HEK293 (cell line): ENCODE results near the gene BYSL.

Experiments used
- CTCF ChIP-seq: fragments of 450-650 bp; formaldehyde crosslinking; IDR thresholded peaks from 2 replicates; pipeline ENCODE4 v1.5.1; 2016; ENCODE audit warnings: missing biosample characterization, missing genetic modification characterization
- ZNF837 ChIP-seq: fragments of 450-650 bp; formaldehyde crosslinking; IDR thresholded peaks from 2 replicates; pipeline ENCODE4 v1.5.1; 2016; ENCODE audit warnings: missing biosample characterization, missing genetic modification characterization

DNA sequence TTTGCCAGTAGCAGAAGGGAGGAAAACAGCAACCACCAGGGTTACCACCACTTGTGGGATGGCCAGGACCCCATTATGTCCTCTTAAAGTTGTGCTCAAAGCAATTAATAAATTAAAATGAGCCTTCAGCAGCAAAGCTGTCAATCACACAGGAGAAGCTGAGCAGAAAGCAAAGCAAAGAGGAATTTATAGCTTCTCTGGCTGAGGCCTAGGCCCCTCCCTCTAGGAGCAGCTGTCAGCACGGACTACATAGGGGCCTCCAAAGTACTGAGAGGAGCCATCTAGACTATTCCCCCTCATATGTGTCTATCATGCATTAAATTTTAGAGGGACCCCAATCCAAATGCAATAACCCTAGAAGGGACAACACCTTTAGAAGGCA, 13.9 kb downstream of the BYSL start:
- TF ChIP-seq CTCF (tag by site-specific recombination) (no peak), ZNF837 (no peak)
